Nephron (organoid): Measurements from ENCODE around the gene GPC1.

Experiments used
- H3K27ac Mint-ChIP-seq, 3 experiments: 2 replicates each; pipeline ENCODE4 v1.8.0; 2020; ENCODE audit warnings: mixed read lengths in 3 of 3, mild to moderate bottlenecking in 2 of 3, moderate library complexity in 1 of 3
- H3K27me3 Mint-ChIP-seq: 2 replicates; pipeline ENCODE4 v1.8.0; 2021; ENCODE audit warnings: low read depth, mild to moderate bottlenecking, moderate library complexity, mixed read lengths
- H3K36me3 Mint-ChIP-seq: 2 replicates; pipeline ENCODE4 v1.8.0; 2020; ENCODE audit warnings: low read depth, mixed read lengths
- H3K4me1 Mint-ChIP-seq: 2 replicates; pipeline ENCODE4 v1.8.0; 2020; ENCODE audit warnings: mixed read lengths
- H3K4me3 Mint-ChIP-seq, 3 experiments: 2 replicates each; pipeline ENCODE4 v1.8.0; 2020; ENCODE audit warnings: mild to moderate bottlenecking in 3 of 3, mixed read lengths in 3 of 3, moderate library complexity in 2 of 3
- H3K9me3 Mint-ChIP-seq: 2 replicates; pipeline ENCODE4 v1.8.0; 2020; ENCODE audit warnings: mixed read lengths
- CTCF ChIP-seq, 3 experiments: fragments of 200-600 bp; sonication (generic); IDR thresholded peaks; one replicate each; pipeline ENCODE4 v1.5.0; 2021; ENCODE audit warnings: antibody characterized with exemption in 3 of 3; ENCODE audit not compliant: unreplicated experiment in 3 of 3

The GPC1 gene

GRCh38 chr2:240410004-240410403, 25.5 kb upstream of the GPC1 start:
- Mint-ChIP-seq H3K4me1 (peaks cover 12% of the 10 kb centered on the region), H3K27me3 (peaks cover 9% of the 10 kb centered on the region), H3K9me3 (no peaks in the 10 kb centered on the region), H3K36me3 (no peaks in the 10 kb centered on the region), H3K27ac (no peak overlapping the region), H3K4me3 (no peak overlapping the region)
- TF ChIP-seq CTCF (IDR thresholded peaks at IDR 0.05; ENCODE audit: unreplicated experiment in 3 of 3), result no peak

GRCh38 chr2:240410808-240411207, 24.7 kb upstream of the GPC1 start:
- H3K27ac Mint-ChIP-seq, result no peak overlapping the region
- no peak for TF ChIP-seq CTCF (IDR thresholded peaks at IDR 0.05; ENCODE audit: unreplicated experiment in 3 of 3)
- no peaks in the 10 kb centered on the region for H3K36me3 Mint-ChIP-seq
- H3K27me3 Mint-ChIP-seq, result peaks cover 9% of the 10 kb centered on the region
- peaks cover 12% of the 10 kb centered on the region for H3K4me1 Mint-ChIP-seq
- H3K4me3 Mint-ChIP-seq, result no peak overlapping the region
- no peaks in the 10 kb centered on the region for H3K9me3 Mint-ChIP-seq

GRCh38 chr2:240411261-240412160, 24.0 kb upstream of the GPC1 start:
- Mint-ChIP-seq H3K4me1 (peaks cover 12% of the 10 kb centered on the region), H3K27me3 (peaks cover 9% of the 10 kb centered on the region), H3K36me3 (no peaks in the 10 kb centered on the region), H3K4me3 (no peak overlapping the region), H3K27ac (no peak overlapping the region), H3K9me3 (no peaks in the 10 kb centered on the region)
- TF ChIP-seq CTCF (IDR thresholded peaks at IDR 0.05; ENCODE audit: unreplicated experiment in 3 of 3), result no peak

GRCh38 chr2:240412211-240412861, 23.1 kb upstream of the GPC1 start:
- no peaks in the 10 kb centered on the region for H3K9me3 Mint-ChIP-seq
- H3K27me3 Mint-ChIP-seq, result peaks cover 9% of the 10 kb centered on the region
- H3K4me1 Mint-ChIP-seq, result peaks cover 12% of the 10 kb centered on the region
- no peaks in the 10 kb centered on the region for H3K36me3 Mint-ChIP-seq
- TF ChIP-seq CTCF (IDR thresholded peaks at IDR 0.05; ENCODE audit: unreplicated experiment in 3 of 3), result no peak
- no peak overlapping the region for H3K27ac Mint-ChIP-seq
- H3K4me3 Mint-ChIP-seq, result no peak overlapping the region

GRCh38 chr2:240412975-240413812, 22.3 kb upstream of the GPC1 start:
- H3K27ac Mint-ChIP-seq, result no peak overlapping the region
- peaks cover 12% of the 10 kb centered on the region for H3K4me1 Mint-ChIP-seq
- peaks cover 2% of the 10 kb centered on the region for H3K9me3 Mint-ChIP-seq
- H3K27me3 Mint-ChIP-seq, result peaks cover 9% of the 10 kb centered on the region
- H3K36me3 Mint-ChIP-seq, result no peaks in the 10 kb centered on the region
- no peak for TF ChIP-seq CTCF (IDR thresholded peaks at IDR 0.05; ENCODE audit: unreplicated experiment in 3 of 3)
- H3K4me3 Mint-ChIP-seq, result no peak overlapping the region
